Fibroblast of the aortic adventitia (primary cell): ENCODE results near the gene TCP11. TPM values are rescaled to one million over a fixed set of nuclear protein-coding genes. Genes with fewer than 3 reads are reported as not detected.
A peak's percentile ranks its signal among the peaks of the same experiment; 100 is the strongest.
"Not testable (repeated sequence)": the region's sequence is repeated elsewhere in the genome, so short reads cannot be mapped to it uniquely, and the experiment has no call there.

Source experiments
- DNase-seq: peaks from one replicate; pipeline ENCODE4 v3.0.0-alpha.2; 2010; ENCODE audit warnings: low read depth
- H3K4me3 ChIP-seq: 2 replicates; pipeline ENCODE4 v1.5.1; 2011; ENCODE audit warnings: low read depth, mild to moderate bottlenecking, control low read depth, low read length, moderate library complexity
- CTCF ChIP-seq: IDR thresholded peaks from 2 replicates; pipeline ENCODE4 v1.5.1; 2011; ENCODE audit warnings: mild to moderate bottlenecking, low read length, control low read depth, inconsistent platforms; ENCODE audit not compliant: insufficient read depth
- total RNA-seq: library from RNA; depleted of rRNA; stranded (reverse); fragments of >200 nt; gene quantifications from 2 replicates; pipeline ENCODE4 v1.2.3, GENCODE V29; 2012; ENCODE audit warnings: low replicate concordance

TCP11 gene
- total RNA-seq, 1 donor = 0.36 TPM

DNA sequence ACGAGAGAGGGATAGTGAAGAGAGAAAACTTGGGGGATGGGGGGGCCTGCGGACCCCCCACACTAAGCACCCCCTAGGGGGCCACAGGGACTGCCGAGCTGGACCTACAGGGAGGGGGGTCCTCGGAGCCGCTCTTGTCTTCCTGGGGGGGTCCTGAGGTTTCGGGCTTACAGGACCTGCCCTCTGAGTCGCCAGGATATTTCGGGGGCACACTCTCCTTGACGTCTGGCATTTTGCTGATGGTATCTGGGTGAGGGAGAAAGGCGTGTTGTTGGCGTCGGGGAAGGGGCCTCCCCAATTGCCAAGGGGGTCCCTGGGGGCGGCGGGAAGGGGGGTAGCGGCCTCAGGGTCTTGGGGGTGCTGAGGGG, 516 bp downstream of the TCP11 start:
- no peak for DNase-seq
- H3K4me3 ChIP-seq = no peak overlapping the region
- TF ChIP-seq CTCF = no peak

GRCh38 chr6:35139924-35140638, 1.1 kb downstream of the TCP11 start:
- peak; percentile 73 for TF ChIP-seq CTCF
- no peak overlapping the region for H3K4me3 ChIP-seq
- peak; percentile 86 for DNase-seq

GRCh38 chr6:35139470-35139869, 1.7 kb downstream of the TCP11 start:
- no peak for DNase-seq
- no peak for TF ChIP-seq CTCF

DNA sequence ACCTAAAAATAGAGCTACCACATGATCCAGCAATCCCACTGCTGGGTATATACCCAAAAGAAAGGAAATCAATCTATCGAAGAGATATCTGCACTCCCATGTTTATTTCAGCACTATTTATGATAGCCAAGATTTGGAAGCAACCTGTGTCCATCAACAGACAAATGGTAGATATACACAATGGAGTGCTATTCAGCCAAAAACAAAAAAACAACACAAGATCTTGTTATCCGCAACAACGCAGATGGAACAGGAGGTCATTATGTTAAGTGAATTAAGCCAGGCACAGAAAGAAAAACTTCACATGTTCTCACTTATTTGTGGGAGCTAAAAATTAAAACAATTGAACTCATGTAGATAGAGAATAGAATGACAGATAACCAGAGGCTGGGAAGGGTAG, 2.9 kb downstream of the TCP11 start:
- not testable (repeated sequence) for H3K4me3 ChIP-seq, DNase-seq

More at GRCh38 chr6:35139470-35139869, 1.7 kb downstream of the TCP11 start:
- H3K4me3 ChIP-seq = no peak overlapping the region

DNA sequence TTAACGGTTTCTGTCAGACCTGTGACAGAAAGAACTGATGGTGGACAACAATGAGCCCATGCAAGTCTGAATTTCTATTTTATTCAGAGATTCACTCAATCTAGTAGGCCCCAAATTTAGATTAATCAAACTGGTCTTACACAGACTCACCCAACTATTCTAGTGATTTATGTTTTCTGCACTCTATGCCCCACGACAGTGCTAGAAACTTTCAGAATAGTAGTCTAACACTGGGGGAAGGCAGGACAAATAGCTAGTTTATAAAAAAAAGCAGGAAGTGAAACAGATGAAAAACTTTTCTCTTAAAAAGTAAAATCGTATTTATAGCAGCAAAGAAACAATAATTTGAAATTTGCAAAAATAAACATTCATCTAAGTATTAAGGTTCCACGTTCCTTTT, 5.0 kb downstream of the TCP11 start:
- DNase-seq = no peak

DNA sequence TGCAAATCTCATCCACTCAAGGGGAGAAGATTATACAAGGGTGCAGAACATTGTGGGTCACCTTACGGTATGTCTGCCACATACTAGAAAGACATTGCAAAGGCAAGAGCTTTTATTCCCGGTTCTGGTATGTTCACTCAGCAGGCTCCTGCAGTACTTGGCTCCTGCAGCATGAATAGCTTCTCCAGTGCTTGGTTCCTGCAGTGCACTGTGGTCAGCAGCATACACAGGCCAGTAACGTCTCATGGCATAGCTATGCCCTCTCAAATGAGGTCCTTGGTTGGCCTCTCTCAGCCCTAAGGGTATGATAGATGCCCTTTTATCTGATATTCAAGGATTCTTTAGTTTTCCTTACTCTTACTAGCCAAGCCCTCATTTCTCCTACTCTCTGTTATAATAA, 12.6 kb downstream of the TCP11 start:
- no peak for TF ChIP-seq CTCF
- no peak overlapping the region for H3K4me3 ChIP-seq
- DNase-seq = peak; percentile 16

More for the DNA sequence above, 5.0 kb downstream of the TCP11 start:
- no peak for TF ChIP-seq CTCF
- no peak overlapping the region for H3K4me3 ChIP-seq

- H3K4me3 ChIP-seq = no peak overlapping the region
- no peak for DNase-seq
- TF ChIP-seq CTCF = no peak
Measured at GRCh38 chr6:35128042-35128441, 13.1 kb downstream of the TCP11 start.
